ENCODE data around the gene NCOA3.
A peak's percentile ranks its signal among the peaks of the same experiment; 100 is the strongest.
"Not testable (repeated sequence)": the region's sequence is repeated elsewhere in the genome, so short reads cannot be mapped to it uniquely, and the experiment has no call there.

NCOA3 gene

DNA sequence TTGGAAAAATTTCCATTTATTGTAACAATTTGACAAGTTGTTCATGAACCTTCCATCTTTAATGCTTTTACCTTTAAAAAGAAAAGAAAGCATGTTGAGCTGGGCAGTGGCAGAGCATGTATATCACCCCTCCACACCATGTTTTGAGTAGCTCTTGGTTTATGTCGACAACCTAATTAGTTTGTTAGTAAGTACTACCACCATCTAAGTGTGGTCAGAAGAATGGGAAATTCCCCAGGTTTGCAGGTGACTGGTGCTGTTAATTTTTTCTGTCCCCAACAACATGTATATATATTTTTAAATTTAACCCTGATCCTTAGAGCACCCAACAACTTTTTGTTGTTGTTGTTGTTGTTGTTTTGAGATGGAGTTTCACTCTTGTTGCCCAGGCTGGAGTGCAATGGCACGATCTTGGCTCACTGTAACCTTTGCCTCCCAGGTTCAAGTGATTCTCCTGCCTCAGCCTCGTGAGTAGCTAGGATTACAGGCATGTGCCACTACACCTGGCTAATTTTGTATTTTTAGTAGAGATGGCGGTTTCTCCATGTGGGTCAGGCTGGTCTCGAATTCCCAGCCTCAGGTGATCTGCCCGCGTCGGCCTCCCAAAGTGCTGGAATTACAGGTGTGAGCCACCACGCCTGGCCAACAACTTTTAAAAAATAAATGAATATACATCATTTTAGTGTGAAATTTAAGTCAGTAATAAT is 5.7 kb downstream of the NCOA3 start:
- H3K9ac ChIP-seq (ENCODE audit: low read depth, low read length); H3K9me3 ChIP-seq (ENCODE audit: insufficient read depth, low read depth, low read length); H3K27ac ChIP-seq (ENCODE audit: low read length); H3K36me3 ChIP-seq (ENCODE audit: insufficient read depth, low read depth, low read length); H3K4me3 ChIP-seq (ENCODE audit: low read length); H3K27me3 ChIP-seq (ENCODE audit: insufficient read depth, low read length): not testable (repeated sequence)
- peaks cover 33% of the 10 kb centered on the region for H3K4me1 ChIP-seq (ENCODE audit: insufficient read depth, low read length)

DNA sequence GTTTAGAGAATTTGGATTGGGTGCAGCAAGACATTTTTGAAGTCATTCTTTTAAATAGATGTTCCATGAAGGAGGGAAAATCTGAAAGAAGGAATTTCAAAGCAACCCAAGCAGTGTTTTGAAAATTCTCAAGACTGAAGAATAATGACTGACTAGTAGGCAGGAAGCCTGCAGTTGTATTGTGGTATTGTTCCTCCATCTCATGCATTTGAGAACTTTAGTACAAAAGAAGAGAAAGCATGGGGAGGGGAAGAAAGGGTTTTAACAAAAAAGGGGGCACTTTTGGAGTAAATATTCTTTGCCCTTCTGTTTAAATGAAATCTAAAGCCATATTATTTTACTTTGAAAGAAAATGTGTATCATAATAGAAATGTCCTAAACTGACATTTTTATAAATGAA is 6.6 kb downstream of the NCOA3 start:
- peak overlapping the region; percentile 44 for H3K4me3 ChIP-seq (ENCODE audit: low read length)
- H3K9ac ChIP-seq (ENCODE audit: low read depth, low read length), result peak overlapping the region; percentile 12; the same call in 1 of the 2 replicates
- no peaks in the 10 kb centered on the region for H3K9me3 ChIP-seq (ENCODE audit: insufficient read depth, low read depth, low read length)
- H3K36me3 ChIP-seq (ENCODE audit: insufficient read depth, low read depth, low read length), result peaks cover 7% of the 10 kb centered on the region; the same call in 1 of the 2 replicates
- no peak overlapping the region for H3K27ac ChIP-seq (ENCODE audit: low read length)
- H3K4me1 ChIP-seq (ENCODE audit: insufficient read depth, low read length), result peaks cover 31% of the 10 kb centered on the region
- H3K27me3 ChIP-seq (ENCODE audit: insufficient read depth, low read length), result no peaks in the 10 kb centered on the region

DNA sequence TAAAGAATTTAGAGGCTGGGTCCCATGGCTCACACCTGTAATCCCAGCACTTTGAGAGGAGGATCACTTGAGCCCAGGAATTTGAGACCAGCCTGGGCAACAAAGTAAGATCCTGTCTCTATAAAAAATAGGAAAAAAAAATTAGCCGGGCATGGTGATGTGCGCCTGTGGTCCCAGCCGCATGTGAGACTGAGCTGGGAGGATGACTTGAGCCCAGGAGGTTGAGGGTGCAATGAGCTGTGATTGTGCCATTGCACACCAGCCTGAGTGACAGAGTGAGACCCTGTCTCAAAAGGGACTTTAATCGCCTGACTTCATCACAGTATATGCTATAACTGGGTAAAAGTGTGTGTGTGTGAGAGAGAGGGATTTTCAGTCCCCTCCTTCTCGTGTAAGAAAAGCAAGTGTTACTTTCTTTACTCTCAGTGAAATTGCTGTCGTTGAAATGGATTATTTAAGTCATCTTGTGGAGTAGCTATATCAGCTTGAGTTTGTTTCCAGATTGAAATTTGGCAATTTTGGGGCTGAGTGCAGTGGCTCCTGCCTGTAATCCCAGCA is 7.5 kb downstream of the NCOA3 start:
- no peak overlapping the region for H3K27ac ChIP-seq (ENCODE audit: low read length)
- no peaks in the 10 kb centered on the region for H3K27me3 ChIP-seq (ENCODE audit: insufficient read depth, low read length)
- peaks cover 25% of the 10 kb centered on the region for H3K4me1 ChIP-seq (ENCODE audit: insufficient read depth, low read length)
- no peaks in the 10 kb centered on the region for H3K9me3 ChIP-seq (ENCODE audit: insufficient read depth, low read depth, low read length)
- no peak overlapping the region for H3K9ac ChIP-seq (ENCODE audit: low read depth, low read length)
- H3K36me3 ChIP-seq (ENCODE audit: insufficient read depth, low read depth, low read length), result peaks cover 7% of the 10 kb centered on the region; the same call in 1 of the 2 replicates
- no peak overlapping the region for H3K4me3 ChIP-seq (ENCODE audit: low read length)

DNA sequence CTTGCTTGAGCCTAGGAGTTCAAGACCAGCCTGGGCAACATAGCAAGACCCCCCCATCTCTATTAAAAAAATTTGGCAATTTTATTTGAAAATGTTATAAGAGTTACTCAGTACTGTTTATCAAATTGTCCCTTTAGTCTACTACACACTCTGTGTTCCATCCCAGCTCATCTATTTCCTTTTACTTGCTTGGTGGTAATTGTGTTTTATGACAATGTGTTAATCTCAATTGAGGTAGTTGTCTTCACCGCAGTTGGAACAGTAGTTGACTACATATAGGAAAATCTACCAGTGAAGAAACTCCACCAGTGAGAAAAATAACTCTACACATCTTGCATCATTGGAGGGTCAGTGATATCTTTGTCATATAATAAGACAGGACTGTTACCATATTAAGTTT is 8.0 kb downstream of the NCOA3 start:
- Histone ChIP-seq H3K27me3 (ENCODE audit: insufficient read depth, low read length) (no peaks in the 10 kb centered on the region), H3K36me3 (ENCODE audit: insufficient read depth, low read depth, low read length) (peaks cover 7% of the 10 kb centered on the region; the same call in 1 of the 2 replicates), H3K4me1 (ENCODE audit: insufficient read depth, low read length) (peaks cover 25% of the 10 kb centered on the region), H3K4me3 (ENCODE audit: low read length) (no peak overlapping the region), H3K27ac (ENCODE audit: low read length) (no peak overlapping the region), H3K9me3 (ENCODE audit: insufficient read depth, low read depth, low read length) (no peaks in the 10 kb centered on the region), H3K9ac (ENCODE audit: low read depth, low read length) (no peak overlapping the region)

DNA sequence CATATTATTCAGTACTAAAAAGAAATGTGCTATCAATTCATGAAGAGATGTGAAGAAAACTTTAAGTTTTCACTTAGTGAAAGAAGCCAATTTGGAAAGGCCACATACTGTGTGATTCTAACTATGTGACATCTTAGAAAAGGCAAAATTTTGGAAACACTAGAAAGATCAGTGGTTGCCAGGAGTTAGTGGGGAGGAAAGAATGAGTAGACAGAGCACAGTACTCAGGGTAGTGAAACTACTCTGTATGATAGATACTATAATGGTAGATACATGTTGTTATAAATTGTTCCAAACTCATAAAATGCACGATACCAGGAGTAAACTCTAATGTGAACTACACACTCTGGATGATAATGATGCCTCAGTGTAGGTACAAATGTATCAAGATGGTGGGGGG is 14.2 kb downstream of the NCOA3 start:
- H3K36me3 ChIP-seq (ENCODE audit: insufficient read depth, low read depth, low read length), result peaks cover 7% of the 10 kb centered on the region; the same call in 1 of the 2 replicates
- no peak overlapping the region for H3K27ac ChIP-seq (ENCODE audit: low read length)
- peaks cover 8% of the 10 kb centered on the region for H3K9me3 ChIP-seq (ENCODE audit: insufficient read depth, low read depth, low read length)
- H3K4me1 ChIP-seq (ENCODE audit: insufficient read depth, low read length), result no peaks in the 10 kb centered on the region; the same call in 1 of the 2 replicates
- no peaks in the 10 kb centered on the region for H3K27me3 ChIP-seq (ENCODE audit: insufficient read depth, low read length)
- H3K9ac ChIP-seq (ENCODE audit: low read depth, low read length), result no peak overlapping the region
- H3K4me3 ChIP-seq (ENCODE audit: low read length), result no peak overlapping the region

DNA sequence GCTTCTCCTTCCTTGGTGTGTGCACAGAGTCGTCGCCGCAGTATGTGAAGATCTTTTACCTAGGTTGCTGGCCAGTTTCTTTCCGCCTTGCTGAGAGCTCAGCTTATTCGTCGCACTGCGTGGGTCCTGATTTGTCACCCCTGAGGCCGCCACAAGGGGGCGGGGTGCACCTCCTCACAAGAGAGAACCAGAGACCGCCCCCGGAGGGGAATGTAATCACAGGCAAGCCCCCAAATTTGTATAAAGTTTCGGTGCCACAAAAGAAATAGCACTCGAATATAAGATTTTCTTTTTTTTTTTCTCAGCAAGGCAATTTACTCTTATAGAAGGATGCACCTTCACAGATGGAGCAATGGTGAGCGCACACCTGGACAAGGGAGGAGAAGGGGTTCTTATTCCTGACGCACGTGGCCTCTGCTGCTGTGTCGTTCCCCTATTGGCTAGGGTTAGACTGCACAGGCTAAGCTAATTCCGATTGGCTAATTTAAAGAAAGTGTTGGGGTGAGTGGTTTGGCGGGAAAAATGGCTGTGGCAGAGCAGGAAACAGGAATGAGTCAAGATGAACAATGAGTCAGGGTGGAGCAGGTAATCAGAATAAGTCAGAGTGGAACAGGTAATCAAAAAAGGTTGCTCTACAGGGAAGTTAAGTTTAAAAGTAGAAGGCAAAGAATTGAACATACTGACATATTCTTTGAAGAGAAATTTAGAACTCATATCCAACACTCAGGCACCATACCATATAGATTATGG is 19.5 kb downstream of the NCOA3 start:
- Histone ChIP-seq H3K36me3 (ENCODE audit: insufficient read depth, low read depth, low read length) (peaks cover 17% of the 10 kb centered on the region; the same call in 1 of the 2 replicates), H3K4me3 (ENCODE audit: low read length) (no peak overlapping the region), H3K9ac (ENCODE audit: low read depth, low read length) (no peak overlapping the region), H3K27ac (ENCODE audit: low read length) (no peak overlapping the region), H3K9me3 (ENCODE audit: insufficient read depth, low read depth, low read length) (peaks cover 20% of the 10 kb centered on the region), H3K4me1 (ENCODE audit: insufficient read depth, low read length) (no peaks in the 10 kb centered on the region; the same call in 1 of the 2 replicates), H3K27me3 (ENCODE audit: insufficient read depth, low read length) (no peaks in the 10 kb centered on the region)

DNA sequence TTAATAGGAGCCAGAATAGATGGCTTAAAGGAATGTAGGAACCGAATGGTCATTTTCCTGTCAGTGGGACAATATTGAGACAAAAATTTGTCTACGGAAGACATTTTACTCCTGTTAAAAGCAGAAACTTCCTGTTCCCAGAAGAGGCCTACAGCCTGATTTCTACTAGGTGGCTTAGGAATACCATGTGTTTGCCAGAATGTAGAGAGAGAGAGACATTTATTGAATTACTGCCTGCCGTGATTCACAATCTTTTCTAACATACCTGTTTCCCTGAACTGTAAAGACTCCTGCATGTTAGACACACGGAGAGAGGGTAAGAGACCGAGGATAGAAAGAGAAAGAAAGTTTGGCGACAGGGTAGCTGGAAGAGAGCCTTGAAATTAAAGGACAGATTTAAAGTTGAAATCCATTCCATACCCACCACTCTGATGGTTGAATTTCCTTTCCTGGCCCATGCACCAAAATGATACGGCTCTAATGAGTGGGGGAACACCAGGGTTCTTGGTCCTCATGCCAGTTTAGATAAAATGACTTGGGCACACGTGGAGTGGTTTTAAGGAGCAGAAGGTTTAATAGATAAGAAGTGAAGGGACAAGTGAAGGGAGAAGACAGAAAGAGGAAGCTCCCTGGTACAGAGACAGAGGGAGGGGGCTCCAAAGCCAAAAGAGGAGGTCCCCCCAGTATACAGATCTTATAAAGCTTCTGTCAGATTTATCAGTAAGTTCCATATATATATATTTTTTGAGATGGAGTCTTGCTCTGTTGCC is 22.5 kb downstream of the NCOA3 start:
- Histone ChIP-seq H3K9me3 (ENCODE audit: insufficient read depth, low read depth, low read length) (peaks cover 26% of the 10 kb centered on the region), H3K27ac (ENCODE audit: low read length) (no peak overlapping the region), H3K4me1 (ENCODE audit: insufficient read depth, low read length) (no peaks in the 10 kb centered on the region; the same call in 1 of the 2 replicates), H3K4me3 (ENCODE audit: low read length) (no peak overlapping the region), H3K27me3 (ENCODE audit: insufficient read depth, low read length) (no peaks in the 10 kb centered on the region), H3K36me3 (ENCODE audit: insufficient read depth, low read depth, low read length) (peaks cover 22% of the 10 kb centered on the region; the same call in 1 of the 2 replicates), H3K9ac (ENCODE audit: low read depth, low read length) (no peak overlapping the region)

DNA sequence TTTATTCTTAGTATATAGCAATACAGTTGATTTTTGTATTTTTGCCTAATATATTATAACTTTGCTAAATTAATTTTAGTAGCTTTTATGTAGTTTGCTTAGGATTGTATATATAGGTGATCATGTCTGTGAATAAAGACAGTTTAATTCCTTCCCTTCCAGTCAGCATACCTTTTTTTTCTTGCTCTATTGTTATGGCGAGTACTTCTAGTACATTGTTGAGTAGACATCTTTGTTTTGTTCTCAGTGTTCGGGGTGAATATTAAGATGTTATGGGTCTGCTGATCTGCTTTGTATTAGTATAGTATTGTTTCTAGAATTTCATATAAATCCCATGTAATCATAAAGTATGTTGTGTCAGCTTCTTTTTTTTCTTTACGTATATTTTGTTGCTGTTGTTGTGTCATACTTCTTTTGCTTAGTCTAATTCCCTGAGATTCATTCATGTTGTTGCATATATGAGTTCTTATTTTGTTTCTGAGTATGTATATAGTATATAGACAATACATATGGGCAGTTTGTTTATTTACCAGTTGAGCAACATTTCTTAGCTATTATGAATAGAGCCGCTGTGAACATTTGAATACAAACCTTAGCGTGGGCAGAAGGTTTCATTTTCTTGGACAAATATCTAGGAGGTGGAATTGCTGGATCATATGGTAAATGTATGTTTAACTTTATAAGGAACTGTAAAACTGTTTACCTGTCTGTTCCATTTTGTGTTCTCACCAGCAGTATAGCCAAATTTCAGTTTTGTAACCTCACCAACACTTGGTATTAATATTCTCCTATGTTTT is 25.5 kb downstream of the NCOA3 start:
- Histone ChIP-seq H3K9me3 (ENCODE audit: insufficient read depth, low read depth, low read length) (peaks cover 6% of the 10 kb centered on the region), H3K9ac (ENCODE audit: low read depth, low read length) (no peak overlapping the region), H3K36me3 (ENCODE audit: insufficient read depth, low read depth, low read length) (peaks cover 5% of the 10 kb centered on the region; the same call in 1 of the 2 replicates), H3K4me1 (ENCODE audit: insufficient read depth, low read length) (no peaks in the 10 kb centered on the region), H3K4me3 (ENCODE audit: low read length) (no peak overlapping the region), H3K27ac (ENCODE audit: low read length) (no peak overlapping the region), H3K27me3 (ENCODE audit: insufficient read depth, low read length) (no peaks in the 10 kb centered on the region)

DNA sequence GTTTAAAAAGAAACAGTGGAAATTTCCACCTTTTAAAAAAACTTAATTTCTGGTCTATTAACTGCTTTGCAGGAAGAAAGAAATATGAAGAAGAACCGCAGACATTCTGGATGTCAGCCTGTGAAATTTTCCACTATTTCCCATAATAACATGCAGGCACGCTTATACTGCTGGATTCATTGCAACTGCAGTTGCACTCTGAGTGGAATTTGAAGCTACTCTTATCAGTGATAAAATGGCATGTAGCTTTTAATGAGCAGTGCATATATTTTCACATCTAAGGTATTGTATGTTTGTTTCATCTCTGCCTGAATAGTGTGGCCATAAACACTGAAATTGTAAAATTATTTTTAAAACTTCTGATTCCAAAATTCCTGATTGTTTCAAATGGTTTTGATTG is 28.2 kb downstream of the NCOA3 start:
- no peaks in the 10 kb centered on the region for H3K27me3 ChIP-seq (ENCODE audit: insufficient read depth, low read length)
- no peak overlapping the region for H3K4me3 ChIP-seq (ENCODE audit: low read length)
- H3K27ac ChIP-seq (ENCODE audit: low read length), result no peak overlapping the region
- H3K36me3 ChIP-seq (ENCODE audit: insufficient read depth, low read depth, low read length), result peaks cover 5% of the 10 kb centered on the region; the same call in 1 of the 2 replicates
- no peak overlapping the region for H3K9ac ChIP-seq (ENCODE audit: low read depth, low read length)
- peaks cover 6% of the 10 kb centered on the region for H3K9me3 ChIP-seq (ENCODE audit: insufficient read depth, low read depth, low read length)
- H3K4me1 ChIP-seq (ENCODE audit: insufficient read depth, low read length), result no peaks in the 10 kb centered on the region

DNA sequence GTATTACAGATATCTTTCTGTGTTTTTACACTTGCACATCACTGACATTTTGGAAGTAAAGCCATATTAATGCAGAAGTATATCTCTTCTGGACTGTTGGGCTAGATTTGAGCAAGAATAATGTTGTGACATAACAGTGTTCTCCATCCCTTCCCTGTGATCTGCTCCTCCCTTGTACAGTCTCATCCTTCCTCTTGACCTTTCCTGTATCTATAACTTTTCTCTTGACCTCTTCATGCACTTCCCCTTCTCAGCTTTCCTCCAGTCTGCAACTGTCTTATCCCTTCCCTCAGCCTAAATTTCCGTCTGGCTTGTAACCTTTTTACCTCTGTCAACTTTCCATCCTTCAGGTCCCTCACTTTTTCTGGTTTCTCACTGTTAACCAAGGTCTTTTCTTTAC is 29.8 kb downstream of the NCOA3 start:
- Histone ChIP-seq H3K9ac (ENCODE audit: low read depth, low read length) (no peak overlapping the region), H3K36me3 (ENCODE audit: insufficient read depth, low read depth, low read length) (peaks cover 5% of the 10 kb centered on the region; the same call in 1 of the 2 replicates), H3K4me1 (ENCODE audit: insufficient read depth, low read length) (no peaks in the 10 kb centered on the region), H3K9me3 (ENCODE audit: insufficient read depth, low read depth, low read length) (peaks cover 6% of the 10 kb centered on the region), H3K27me3 (ENCODE audit: insufficient read depth, low read length) (no peaks in the 10 kb centered on the region), H3K4me3 (ENCODE audit: low read length) (no peak overlapping the region), H3K27ac (ENCODE audit: low read length) (no peak overlapping the region)

DNA sequence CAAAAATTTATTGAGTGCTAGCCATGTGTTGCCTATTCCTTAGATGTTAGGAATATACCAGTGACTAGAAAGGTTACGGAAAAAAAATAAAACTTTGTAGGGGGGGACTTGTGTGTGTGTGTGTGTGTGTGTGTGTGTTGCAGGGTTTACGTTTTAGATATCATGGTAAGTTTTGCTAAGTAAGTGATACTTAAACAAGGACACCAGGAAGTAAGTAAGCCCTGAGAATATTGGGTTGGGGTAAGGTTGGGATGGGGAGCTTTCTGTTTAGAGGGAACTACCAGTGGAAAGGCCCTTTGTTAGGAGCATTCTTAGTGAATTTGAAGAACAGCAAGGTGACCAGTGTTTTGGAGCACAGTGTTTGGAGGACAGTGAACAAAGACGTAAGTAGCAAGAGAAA is 30.3 kb downstream of the NCOA3 start:
- H3K4me3 ChIP-seq (ENCODE audit: low read length), result no peak overlapping the region
- peaks cover 3% of the 10 kb centered on the region for H3K9me3 ChIP-seq (ENCODE audit: insufficient read depth, low read depth, low read length)
- H3K4me1 ChIP-seq (ENCODE audit: insufficient read depth, low read length), result no peaks in the 10 kb centered on the region
- H3K27ac ChIP-seq (ENCODE audit: low read length), result no peak overlapping the region
- H3K27me3 ChIP-seq (ENCODE audit: insufficient read depth, low read length), result no peaks in the 10 kb centered on the region
- H3K36me3 ChIP-seq (ENCODE audit: insufficient read depth, low read depth, low read length), result peaks cover 4% of the 10 kb centered on the region; the same call in 1 of the 2 replicates
- H3K9ac ChIP-seq (ENCODE audit: low read depth, low read length), result no peak overlapping the region
